ENCODE results near the gene MAPK13.
A peak's percentile ranks its signal among the peaks of the same experiment; 100 is the strongest.
"Not testable (repeated sequence)": the region's sequence is repeated elsewhere in the genome, so short reads cannot be mapped to it uniquely, and the experiment has no call there.

The MAPK13 gene

GRCh38 chr6:36128793-36129192 lies 1.5 kb upstream of the MAPK13 start:
- DNase-seq, result peak; percentile 12

DNA sequence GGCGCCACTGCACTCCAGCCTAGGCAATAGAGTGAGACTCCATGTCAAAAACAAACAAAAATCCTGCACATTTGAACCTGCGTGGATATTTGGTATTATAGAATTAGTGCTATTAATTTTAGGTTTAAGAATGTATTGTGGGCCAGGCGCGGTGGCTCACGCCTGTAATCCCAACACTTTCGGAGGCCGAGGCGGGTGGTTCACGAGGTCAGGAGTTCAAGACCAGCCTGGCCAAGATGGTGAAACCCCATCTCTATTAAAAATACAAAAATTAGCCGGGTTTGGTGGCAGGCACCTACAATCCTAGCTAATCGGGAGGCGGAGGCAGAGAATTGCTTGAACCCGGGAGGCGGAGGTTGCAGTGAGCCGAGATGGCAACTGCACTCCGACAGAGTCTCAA lies 979 bp upstream of the MAPK13 start:
- DNase-seq, result not testable (repeated sequence)

- DNase-seq, result peak; percentile 76
Observed at GRCh38 chr6:36130667-36131510, 576 bp downstream of the MAPK13 start.

GRCh38 chr6:36131511-36132245 lies 1.4 kb downstream of the MAPK13 start:
- peak; percentile 72 for DNase-seq

GRCh38 chr6:36132246-36132895 lies 2.1 kb downstream of the MAPK13 start:
- no peak for DNase-seq

GRCh38 chr6:36133148-36133547 lies 2.8 kb downstream of the MAPK13 start:
- no peak for DNase-seq

- DNase-seq, result no peak
Observed at GRCh38 chr6:36133912-36134311, 3.6 kb downstream of the MAPK13 start.

DNA sequence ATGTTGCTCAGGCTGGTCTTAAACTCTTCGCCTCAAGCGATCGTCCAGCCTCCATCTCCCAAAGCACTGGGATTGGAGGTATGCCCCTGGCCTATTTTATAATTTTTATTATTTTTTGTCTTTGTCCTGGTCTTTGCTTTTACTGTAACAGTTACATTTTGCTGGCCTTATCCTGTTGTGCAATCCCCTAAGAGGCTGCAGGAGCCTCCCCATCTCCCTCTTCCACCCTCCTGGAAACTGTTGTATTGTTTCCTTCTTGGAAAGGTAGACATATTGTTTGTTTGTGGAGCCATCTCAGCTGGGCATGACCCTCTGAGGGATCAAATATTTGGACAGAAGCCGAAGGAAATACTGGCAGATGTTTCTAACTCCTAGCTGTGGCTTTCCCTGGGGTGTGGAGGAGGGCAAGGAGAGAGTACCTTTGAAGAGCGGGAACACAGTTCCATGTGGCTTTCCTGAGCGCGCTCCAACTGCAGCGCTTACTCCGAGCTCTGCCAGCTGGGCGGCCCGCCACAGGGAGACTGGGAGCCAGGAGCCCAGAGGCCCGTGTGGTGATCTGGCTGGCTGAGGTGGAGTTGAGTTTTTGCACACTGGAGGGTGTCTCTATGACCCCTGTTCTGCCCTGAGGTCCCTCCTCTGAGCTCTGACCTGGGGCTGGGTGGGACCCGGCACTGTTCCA lies 4.9 kb downstream of the MAPK13 start:
- DNase-seq, result no peak

GRCh38 chr6:36136034-36136433 lies 5.7 kb downstream of the MAPK13 start:
- no peak for DNase-seq

GRCh38 chr6:36136551-36136950 lies 6.2 kb downstream of the MAPK13 start:
- DNase-seq, result no peak

DNA sequence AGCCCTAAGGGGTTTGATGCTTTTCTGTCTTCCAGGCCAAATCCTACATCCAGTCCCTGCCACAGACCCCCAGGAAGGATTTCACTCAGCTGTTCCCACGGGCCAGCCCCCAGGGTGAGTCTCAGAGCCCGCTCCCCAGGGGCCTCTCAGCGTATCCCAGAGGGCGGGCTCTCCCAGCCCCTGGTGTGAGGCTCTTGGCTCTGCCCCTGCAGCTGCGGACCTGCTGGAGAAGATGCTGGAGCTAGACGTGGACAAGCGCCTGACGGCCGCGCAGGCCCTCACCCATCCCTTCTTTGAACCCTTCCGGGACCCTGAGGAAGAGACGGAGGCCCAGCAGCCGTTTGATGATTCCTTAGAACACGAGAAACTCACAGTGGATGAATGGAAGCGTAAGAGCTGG lies 8.4 kb downstream of the MAPK13 start:
- DNase-seq, result no peak

- no peak for DNase-seq
Observed at GRCh38 chr6:36139431-36139830, 9.1 kb downstream of the MAPK13 start.

DNA sequence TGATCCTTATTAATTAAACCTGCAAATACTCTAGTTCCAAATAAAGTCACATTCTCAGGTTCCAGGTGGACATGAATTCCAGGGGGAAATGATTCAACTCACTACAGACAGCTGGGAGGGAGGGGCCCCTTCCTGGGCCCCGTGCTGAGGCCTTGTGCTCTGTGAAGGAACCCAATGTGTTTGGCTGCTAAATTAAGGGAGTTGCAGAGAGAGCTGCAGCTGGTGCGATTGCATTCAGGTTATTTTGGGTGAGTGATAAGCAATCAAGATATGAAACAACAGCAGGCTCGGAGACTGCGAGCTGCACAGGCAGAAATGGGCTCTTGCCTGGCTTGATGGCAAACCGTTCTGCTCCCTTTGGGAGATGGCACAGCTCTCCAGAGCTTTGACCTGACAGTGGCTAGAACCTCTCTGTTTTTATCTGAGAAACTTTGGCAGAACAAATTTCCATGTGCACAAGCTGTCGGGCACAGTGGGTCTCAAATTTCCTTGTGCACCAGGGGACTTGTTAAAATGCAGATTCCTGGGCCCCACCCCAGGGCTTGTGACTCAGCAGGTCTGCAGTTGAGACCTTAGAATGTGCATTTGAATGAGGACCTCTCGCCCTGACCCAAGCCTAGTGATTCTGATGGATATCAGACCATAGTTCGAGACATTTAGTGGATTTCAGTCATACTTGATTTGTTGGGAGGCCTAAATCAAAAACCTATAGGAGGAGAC lies 9.8 kb downstream of the MAPK13 start:
- no peak for DNase-seq

- DNase-seq, result no peak
Observed at GRCh38 chr6:36141091-36141490, 10.8 kb downstream of the MAPK13 start.

- DNase-seq, result no peak
Observed at GRCh38 chr6:36141961-36142360, 11.6 kb downstream of the MAPK13 start.

GRCh38 chr6:36142971-36143838 lies 12.9 kb downstream of the MAPK13 start:
- DNase-seq, result no peak

DNA sequence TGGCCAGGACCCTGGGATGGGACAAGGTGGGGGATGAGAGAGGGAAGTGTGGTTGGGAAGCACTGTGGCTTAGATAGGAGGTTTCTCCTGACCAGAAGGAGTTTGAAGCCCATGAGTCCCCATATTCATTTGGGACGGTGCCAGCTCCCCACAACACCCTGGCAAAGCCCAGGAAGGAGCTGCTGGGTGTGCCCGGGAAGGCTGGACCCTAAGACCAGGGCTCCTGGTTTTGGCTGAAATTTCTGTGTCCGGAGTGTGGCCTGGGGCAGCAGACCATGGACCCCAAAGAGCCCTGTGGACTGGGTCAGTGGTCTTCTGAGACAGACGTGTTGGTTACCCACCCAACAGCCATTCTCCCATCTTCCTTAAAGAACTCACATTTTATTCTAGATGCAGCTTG lies 15.2 kb downstream of the MAPK13 start:
- no peak for DNase-seq

GRCh38 chr6:36147294-36147693 lies 17.0 kb downstream of the MAPK13 start:
- DNase-seq, result no peak

GRCh38 chr6:36149476-36149875 lies 19.2 kb downstream of the MAPK13 start:
- DNase-seq, result no peak

GRCh38 chr6:36150283-36150682 lies 20.0 kb downstream of the MAPK13 start:
- no peak for DNase-seq

GRCh38 chr6:36154286-36154685 lies 24.0 kb downstream of the MAPK13 start:
- DNase-seq, result no peak
